ENCODE data around the gene KAT14.
"Not testable (repeated sequence)": the region's sequence is repeated elsewhere in the genome, so short reads cannot be mapped to it uniquely, and the experiment has no call there.

Gene KAT14

DNA sequence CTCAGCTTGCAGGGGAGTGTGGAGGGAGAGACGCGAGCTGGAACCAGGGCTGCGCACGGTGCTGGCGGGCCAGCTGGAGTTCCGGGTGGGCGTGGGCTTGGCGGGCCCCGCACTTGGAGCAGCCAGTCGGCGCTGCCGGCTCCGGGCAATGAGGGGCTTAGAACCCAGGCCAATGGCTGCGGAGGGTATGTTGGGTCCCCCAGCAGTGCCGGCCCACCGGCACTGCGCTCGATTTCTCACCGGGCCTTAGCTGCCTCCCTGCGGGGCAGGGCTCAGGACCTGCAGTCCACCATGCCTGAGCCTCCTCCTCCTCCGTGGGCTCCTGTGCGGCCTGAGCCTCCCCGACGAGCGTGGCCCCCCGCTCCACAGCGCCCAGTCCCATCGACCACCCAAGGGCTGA, 89.1 kb downstream of the KAT14 start:
- DNase-seq, result not testable (repeated sequence)

GRCh38 chr20:18233408-18233943, 95.8 kb downstream of the KAT14 start:
- DNase-seq, result no peak
